Sigmoid colon (tissue), 4 donors: Measurements from ENCODE around the gene MRPS18B.

ENCODE experiments used
- EP300 ChIP-seq, 4 donors: sonication (generic); formaldehyde crosslinking; IDR thresholded peaks; one replicate each; pipeline ENCODE4 v1.6.1; 2017; ENCODE audit warnings: antibody characterized with exemption in 4 of 4
- POLR2A ChIP-seq, 2 donors: fragments of 450-650 bp; IDR thresholded peaks; one replicate each; pipeline ENCODE4 v1.6.1; 2016; ENCODE audit warnings: antibody characterized with exemption in 2 of 2, mild to moderate bottlenecking in 2 of 2, moderate library complexity in 2 of 2
- POLR2AphosphoS5 ChIP-seq, 4 donors: sonication (generic); formaldehyde crosslinking; IDR thresholded peaks; one replicate each; pipeline ENCODE4 v1.6.1; 2017; ENCODE audit warnings: antibody characterized with exemption in 4 of 4
- TF ChIP-seq, protein P1 (sequence below), 4 experiments: fragments of 450-650 bp in 3 of 4; fragments of 200-600 bp in 1 of 4; IDR thresholded peaks; one replicate each; pipeline ENCODE4 v1.5.1; 2016 to 2019; ENCODE audit warnings: antibody characterized with exemption in 4 of 4, mild to moderate bottlenecking in 3 of 4, moderate library complexity in 2 of 4

GRCh38 chr6:30572148-30572547 is 45.5 kb upstream of the MRPS18B start:
- TF ChIP-seq, protein P1, sequence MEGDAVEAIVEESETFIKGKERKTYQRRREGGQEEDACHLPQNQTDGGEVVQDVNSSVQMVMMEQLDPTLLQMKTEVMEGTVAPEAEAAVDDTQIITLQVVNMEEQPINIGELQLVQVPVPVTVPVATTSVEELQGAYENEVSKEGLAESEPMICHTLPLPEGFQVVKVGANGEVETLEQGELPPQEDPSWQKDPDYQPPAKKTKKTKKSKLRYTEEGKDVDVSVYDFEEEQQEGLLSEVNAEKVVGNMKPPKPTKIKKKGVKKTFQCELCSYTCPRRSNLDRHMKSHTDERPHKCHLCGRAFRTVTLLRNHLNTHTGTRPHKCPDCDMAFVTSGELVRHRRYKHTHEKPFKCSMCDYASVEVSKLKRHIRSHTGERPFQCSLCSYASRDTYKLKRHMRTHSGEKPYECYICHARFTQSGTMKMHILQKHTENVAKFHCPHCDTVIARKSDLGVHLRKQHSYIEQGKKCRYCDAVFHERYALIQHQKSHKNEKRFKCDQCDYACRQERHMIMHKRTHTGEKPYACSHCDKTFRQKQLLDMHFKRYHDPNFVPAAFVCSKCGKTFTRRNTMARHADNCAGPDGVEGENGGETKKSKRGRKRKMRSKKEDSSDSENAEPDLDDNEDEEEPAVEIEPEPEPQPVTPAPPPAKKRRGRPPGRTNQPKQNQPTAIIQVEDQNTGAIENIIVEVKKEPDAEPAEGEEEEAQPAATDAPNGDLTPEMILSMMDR (IDR thresholded peaks at IDR 0.05) = no peak
- TF ChIP-seq POLR2A (IDR thresholded peaks at IDR 0.05) (no peak), EP300 (IDR thresholded peaks at IDR 0.05) (no peak), POLR2AphosphoS5 (IDR thresholded peaks at IDR 0.05) (no peak)
